UCSD-AML1 (cell line): ENCODE data around the gene FOXK1.

Experiments
- DNase-seq: peaks from one replicate; lab custom pipeline; 2025; ENCODE audit not compliant: unreplicated experiment; lab: John Stamatoyannopoulos, UW

FOXK1 gene

DNA sequence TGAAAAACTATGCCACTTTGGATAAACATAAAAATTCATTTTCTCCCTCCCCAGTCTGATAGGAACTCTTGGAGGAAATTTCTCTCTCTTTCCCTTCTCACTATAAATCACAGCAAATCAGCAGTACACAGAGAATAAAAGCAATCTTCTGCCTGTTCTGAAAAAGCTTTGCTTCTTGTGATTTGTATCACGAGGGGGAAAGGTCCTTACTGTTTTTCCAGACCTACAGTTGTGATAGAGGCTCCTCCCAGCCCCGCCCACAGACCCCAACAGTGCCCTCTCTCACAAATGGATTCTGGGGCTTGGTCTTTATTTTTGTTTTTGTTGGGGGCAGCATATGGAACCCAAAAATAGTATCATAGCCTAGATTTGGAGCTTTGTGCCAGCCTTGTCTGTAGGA lies 12.2 kb downstream of the FOXK1 start:
- no peak for DNase-seq

DNA sequence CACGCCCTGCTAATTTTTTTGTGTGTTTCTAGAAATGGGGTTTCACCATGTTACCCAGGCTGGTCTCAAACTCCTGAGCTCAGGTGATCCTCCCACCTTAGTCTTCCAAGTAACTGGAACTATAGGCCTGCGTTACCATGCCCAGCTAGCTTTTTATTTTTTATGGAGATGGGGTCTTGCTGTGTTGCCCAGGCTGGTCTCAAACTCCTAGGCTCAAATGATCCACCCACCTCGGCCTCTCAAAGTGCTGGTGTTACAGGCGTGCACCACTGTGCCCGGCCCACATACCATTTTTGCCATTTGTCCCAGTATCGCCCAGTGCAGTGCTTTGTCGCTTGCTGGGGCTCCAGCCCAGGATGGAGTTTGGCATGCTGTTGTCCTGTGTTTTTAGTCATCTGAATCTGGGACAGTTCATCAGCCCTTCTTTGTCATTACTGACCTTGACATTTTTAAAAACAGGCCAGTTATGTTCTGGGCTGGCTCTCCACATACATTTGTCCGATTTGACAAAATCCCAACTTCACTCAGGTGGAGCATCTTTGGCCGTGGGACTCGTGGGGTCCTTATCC lies 16.7 kb downstream of the FOXK1 start:
- no peak for DNase-seq

DNA sequence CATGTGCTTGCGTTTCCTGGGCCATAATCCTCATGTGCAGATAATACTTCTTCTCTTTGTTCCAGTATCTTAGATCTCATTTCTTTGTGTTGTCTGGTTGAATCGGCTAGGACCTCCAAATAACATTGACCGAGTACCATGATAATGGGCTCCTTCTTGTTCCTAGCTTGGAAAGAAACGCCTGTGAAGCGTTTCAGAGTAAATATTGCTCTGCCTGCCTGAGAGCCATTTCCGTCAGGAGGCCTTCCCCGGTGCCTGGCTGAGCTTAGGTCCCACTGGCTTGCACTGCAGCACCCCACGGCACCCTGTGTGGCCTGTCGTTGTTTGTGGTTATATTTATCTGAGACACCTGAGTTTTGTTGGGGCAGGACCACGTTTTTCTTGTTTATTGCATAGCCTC lies 17.7 kb downstream of the FOXK1 start:
- no peak for DNase-seq

DNA sequence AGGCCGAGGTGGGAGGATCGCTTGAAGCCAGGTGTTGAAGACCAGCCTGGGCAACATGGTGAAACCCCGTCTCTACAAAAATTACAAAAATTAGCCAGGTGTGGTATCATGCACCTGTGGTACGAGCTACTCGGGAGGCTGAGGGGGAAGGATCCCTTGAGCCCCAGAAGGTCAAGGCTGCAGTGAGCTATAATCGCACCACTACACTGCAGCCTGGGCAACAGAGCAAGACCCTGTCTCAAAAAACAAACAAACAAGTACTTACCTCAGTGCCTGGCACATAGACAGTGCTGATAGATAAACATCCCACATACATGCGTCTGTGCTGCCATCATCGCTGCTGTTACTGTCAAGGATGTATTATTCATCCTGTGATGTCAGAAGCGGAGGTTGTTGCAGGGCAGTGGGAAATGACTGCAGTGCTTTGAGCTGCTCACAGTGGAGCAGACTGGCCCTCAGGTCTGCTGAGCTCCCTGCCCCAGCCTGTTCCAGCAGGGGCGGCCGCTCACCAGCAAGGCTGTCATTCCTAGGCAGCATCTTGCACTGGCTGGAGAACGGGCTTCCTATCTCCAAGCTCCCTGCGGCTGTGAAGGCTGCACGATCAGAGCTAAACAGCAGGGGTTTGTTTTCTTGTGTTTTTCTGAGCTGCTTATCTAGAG lies 18.6 kb downstream of the FOXK1 start:
- no peak for DNase-seq

DNA sequence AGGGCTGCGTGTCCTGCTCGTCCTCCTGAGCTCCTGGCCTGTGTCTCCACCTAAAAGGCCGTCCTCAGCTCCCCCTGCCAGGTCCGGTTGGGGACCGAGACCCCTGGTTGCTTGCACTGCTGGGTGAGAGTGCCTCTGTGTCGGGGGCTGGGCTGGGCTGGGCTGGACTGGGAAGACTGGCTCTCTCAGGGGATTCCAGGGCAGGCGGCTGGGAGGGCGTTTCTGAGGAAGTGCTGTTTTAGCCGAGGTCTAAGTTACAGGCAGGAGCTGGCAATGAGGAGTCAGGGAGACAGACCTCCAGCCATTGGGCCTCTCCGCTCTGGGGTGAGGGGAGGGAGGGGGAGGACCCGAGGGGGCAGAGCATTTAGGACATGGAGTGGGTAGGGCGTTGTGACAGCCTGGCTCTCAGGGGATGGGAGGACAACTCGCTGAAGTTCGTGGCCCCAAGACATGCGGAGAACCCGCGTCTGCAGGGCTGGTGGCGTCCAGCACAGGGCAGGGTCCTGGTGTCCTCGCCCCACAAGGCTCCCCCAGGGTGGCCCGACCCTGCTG lies 20.9 kb downstream of the FOXK1 start:
- DNase-seq: no peak

DNA sequence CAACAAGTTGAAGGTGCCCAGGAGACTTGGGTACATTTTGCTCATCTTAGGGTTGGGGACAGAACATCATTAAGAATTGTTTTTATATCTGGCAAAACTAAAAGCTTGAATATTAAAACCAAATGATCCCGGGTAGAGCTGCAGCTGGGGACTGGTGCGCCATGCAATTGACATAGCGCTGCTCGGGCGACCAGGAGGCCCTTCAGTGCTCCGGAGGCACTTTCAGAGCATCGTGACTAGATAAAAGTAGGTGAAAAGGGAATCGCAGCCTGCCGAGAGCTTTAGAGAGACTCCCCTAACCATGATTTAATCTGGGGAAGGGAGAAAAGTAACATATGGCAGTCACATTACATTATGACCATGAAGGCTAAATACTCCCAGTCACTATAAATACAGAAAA lies 21.4 kb downstream of the FOXK1 start:
- no peak for DNase-seq

DNA sequence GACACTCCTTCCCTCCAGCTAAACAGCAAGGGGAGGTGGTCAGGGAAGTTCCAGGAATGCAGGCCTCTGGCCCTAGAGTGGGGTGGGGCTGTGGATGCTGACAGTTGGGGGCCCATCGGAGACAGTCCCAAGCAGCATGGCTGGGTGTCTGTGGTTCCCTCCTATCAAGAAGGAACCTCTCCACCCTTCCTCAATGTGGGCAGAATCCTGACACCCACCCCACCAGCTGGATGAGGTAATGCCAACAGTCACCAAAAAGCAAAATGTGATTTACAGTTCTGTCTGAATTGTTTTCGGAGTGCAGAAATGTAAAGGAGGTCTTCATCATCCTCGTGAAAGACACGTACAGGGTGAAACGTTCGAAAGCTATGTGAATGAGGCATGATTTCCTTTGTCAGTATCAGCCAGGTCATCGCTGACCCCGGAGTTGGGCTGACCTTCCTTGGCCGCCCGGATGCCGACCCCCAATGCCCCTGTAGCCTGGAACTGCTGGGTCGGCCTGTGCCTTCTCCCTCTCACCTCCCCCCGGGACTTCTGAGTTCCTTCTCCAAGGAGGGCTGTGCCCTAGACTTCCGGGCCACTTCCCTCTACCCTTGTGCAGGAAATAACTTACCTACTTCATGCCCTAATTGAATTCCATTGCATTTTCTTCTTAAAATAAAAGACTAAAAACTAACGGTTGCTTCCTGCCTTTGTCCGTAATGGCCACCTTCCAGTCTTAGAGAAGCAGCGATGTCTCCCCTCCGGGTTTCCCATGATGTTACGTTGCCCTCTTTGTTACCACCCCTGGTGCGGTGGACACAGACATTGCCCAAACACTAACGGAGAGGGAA lies 24.5 kb downstream of the FOXK1 start:
- DNase-seq: no peak

DNA sequence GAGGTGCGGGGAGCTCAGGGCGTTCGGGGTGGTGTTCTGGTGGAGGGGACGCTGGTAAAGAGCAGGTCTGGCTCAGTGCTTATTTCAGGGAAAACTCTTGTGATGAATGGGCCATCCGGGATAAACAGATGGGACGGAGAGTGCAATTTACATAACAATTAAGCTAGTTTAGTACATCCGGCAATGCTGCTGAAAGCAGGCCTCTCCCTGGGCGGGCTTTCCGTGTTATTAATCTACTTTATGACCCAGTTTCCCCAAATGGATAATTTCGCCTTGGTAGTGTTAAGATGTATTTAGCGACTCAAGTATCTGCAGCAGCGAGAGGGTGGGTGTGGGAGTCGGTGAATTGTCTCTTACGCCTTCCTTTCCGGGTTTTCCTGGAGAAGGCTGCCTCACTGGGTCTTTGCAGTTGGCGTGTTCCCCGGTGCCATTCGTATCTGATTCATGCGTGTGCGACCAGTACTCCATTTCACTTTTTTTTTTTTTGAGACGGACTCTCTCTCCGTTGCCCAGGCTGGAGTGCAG lies 25.2 kb downstream of the FOXK1 start:
- no peak for DNase-seq

DNA sequence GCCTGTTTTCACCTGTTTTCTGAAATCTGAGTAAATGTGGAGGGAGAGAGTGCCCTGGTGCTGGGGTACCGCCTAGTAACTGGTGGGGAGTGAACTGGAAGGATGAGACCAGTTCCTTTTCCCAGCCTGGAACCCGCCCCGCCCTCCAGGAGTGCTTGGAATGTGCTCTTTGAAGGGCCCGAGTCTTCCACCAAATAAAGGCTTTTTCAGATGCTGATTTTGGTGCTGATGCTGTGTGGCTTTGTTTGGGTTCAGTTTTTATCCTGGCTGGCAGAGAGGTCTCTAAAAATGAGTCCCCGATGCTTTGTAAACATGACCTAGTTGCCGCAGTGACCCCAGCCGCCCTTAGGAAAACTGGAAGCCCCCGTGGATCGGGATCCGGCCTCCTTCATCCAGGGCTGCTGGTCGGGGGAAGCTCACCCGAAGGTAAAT lies 25.9 kb downstream of the FOXK1 start:
- DNase-seq: no peak

DNA sequence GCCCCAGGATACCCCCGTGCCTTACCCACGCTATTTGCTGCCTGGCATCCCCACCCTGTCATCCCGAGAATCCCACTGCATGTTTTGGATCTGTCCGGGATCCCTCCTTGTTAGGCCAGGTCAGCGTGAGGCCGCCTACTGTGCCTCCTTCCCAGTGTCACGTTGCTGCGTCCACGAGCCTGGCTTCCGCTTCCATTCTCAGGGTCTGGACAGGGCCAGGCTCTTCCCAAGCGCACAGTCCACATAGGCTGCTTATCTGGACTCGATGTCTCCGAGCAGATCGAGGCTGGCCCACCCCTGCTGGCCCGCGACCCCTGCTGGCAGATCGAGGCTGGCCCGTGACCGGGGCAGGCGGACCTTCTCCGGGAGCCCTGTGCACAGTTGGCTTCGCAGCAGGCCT lies 27.1 kb downstream of the FOXK1 start:
- DNase-seq: no peak

DNA sequence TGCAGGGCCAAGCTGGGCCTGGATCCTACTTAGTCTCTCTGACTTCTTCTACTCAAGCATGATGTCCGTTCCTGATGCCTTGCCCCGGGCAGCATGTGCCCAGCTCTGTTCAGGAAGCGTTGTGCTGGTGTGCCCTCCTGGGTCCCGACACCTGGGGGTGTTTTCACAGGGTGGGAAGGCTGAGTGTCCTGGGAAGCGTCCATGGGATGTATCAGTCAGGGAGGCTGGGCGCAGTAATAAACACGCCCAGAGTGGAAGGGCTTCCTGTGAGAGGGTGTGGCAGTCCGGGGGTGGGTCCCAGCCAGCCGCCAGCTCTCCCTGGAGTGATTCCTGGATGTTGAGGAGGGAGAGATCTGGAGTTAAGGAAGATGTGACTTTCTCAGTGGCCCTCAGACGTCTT lies 29.0 kb downstream of the FOXK1 start:
- no peak for DNase-seq

DNA sequence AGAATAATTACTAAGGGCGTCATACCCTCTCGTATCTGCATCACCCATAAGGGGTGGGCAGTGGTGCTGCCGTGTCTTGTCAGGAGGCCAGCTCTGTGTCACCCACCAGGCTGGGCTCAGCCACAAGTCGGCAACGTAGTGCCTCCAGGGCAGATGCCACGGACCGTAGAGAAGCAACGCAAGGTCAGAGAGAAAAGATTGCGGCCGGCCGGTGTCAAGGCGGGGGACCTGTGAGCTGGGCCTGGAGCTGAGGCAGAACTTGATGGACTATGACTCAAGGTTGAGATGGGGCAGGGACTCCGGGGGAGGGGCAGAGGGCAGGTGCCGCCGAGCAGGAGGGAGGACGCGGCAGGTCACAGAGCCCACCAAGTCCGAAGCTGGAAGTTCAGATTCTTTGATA lies 29.5 kb downstream of the FOXK1 start:
- DNase-seq: no peak

DNA sequence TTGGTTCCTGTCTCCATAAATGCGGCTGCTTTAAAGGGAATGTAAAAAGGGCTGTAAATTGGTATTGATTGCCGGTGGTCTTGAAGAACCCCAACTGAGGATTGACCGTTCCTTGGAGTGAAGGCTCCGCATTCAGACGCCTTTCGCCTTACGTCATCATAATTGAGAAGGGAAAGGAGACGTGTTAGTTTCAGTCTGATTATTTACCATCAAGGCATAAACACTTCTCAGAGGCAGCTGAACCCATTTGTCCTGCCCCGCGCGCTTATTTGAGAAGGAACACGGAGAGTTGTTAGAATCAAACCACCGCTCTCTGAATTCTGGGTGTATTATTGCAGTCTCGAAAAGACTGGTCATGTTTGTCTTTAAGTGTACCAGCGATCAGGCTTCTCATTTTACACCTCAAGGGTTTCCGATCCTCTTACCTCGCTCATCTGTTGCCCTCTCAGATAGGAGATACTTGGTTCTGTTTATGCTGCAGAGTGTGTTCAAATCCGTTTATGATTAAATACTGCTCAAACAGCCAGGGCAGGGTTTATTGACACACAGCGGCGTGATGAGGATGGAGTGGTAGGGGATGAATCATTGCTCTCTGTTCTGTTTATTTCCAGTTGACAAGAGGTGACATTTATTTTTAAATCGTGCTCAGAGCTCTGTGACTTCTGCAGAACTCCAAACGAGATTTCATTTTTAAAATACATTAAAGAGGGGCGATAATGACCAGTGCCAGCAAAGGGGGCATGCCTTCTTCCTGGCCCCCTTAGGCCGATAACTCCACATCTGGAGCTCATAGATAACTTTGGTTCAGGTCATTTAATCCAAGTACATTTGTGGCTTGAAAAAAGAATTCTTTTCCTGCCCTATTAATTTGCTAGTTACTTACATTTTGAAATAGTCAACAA lies 30.4 kb downstream of the FOXK1 start:
- DNase-seq: no peak

DNA sequence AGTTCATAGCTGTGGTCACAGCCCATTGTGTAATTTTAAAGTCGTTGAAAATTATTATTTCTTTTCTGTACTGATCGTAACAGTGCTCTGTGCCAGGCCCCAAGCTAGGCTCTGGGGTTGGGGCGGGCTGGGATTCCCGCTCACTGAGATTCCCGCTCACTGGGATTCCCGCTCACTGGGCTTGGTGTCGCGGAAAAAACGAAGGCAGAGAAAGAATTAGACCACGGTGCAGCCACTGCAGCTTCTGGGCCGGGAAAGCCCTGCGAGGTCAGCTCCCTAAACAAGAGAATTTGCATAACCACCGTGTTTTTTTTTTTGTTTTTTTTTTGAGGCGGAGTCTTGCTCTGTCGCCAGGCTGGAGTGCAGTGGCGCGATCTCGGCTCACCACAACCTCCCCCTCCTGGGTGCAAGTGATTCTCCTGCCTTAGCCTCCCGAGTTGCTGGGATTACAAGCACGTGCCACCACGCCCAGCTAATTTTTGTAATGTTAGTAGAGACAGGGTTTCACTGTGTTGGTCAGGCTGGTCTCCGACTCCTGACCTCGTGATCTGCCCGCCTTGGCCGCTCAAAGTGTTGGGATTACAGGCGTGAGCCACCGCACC lies 31.2 kb downstream of the FOXK1 start:
- DNase-seq: no peak

DNA sequence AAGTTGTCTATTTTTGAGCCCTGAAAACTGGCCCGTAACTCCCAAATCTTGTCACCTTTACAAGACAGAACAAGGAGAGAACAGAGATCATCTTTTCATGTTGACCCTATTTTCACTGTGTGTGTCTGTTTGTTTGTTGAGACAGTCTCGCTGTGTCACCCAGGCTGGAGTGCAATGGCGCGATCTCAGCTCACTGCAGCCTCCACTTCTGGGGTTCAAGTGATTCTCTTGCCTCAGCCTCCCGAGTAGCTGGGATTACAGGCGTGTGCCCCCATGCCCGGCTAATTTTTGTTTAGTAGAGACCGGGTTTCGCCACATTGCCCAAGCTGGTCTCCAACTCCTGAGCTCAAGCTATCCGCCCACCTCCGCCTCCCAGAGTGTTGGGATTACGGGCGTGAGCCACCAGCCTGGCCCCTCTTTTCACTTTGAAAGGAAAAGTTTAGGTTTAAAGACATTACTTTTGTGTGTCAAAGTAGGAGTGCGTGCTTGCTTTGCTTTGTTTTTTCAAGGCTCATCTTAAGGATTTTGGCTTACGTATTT lies 32.1 kb downstream of the FOXK1 start:
- DNase-seq: no peak

DNA sequence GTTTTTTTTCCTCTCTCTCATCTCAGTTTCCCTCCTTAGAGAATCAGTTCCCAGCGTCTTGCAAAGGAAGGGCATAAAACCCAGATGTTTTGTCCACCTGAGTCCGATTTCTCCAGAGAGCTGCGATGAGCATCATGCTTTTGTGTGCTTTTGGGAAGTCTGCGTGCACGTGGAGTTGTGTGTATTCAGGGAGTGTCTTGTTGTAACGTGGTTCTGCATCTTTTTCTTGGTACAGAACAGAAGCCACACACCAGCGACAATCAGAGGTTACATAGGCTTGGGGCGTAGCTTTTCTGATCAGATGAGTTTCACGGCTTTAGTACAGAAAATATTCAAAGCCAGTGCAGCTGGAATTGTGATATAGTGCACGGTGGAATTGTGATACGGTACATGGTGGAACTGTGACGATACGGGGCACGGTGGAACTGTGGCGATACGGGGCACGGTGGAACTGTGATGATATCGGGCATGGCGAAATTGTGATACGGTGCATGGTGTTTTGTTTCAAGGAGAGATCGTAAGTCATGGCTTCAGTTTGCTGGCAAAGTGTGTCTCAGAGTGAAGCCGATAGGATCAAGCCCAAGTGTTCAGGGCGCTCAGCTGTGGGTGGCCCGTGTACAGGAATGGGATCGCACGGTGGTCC lies 32.8 kb downstream of the FOXK1 start:
- DNase-seq: no peak

DNA sequence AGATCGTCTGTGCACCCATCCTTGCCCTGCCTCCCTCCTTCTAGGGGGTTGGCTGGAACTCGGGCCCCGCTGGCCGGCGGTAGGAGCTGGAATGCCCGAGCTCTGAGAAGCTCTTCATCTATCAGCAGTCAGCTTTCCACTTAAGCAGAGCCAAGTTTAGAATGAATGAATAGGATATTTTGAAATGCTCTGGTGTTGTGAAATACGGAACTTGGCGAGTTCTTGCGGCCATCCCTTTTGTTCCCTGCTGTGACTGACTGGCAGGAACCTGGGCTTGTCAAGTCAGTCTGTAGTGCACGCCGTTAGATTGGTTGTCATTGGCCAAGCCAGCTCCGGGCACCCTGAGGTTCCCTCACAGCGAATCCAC lies 33.3 kb downstream of the FOXK1 start:
- DNase-seq: peak; percentile 44

DNA sequence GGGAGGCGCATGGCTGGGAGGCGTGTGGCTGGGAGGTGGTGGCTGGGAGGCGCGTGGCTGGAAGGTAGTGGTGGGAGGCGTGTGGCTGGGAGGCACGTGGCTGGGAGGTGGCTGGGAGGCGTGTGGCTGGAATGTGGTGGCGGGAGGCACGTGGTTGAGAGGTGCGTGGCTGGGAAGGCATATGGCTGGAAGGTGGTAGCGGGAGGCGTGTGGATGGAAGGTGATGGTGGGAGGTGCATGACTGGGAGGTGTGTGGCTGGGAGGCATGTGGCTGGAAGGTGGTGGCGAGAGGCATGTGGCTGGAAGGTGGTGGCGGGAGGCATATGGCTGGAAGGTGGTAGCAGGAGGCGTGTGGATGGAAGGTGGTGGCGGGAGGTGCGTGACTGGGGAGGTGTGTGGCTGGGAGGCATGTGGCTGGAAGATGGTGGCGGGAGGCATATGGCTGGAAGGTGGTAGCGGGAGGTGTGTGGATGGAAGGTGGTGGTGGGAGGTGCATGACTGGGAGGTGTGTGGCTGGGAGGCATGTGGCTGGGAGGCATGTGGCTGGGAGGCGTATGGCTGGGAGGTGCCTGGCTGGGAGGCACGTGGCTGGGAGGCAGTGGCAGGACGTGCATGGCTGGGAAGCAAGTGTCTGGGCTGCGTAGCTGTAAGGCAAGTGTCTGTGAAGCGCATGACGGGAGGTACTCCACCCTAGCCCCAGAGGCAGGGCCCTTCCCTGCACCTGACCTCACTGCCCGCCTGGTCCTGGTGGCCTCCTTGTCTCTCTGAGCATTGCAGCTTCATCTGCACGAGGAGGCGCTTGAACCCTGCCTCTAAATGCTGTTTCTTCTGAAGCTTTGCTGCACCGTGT lies 35.1 kb downstream of the FOXK1 start:
- DNase-seq: no peak

DNA sequence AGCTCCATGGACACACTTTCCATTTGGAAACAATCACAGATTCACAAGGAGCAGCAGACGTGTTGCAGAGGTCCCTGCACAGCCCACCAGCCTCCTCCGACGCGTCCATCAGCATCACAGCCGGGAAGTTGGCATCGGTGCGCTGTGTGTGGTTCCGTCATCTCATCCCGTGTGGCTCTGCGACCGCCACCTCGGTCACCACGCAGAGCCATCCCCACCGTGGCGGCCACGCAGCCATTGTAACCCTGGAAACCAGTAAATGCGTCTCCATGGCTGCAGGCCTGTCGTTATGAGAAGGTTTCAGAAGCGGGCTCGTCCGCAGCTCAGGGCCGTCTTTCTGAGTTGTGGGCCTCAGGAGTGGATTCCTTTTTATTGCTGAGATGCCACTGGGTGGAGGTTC lies 36.0 kb downstream of the FOXK1 start:
- no peak for DNase-seq
